MCF 10A (cell line): ENCODE data around the gene GOLPH3. TPM values are rescaled to one million over a fixed set of nuclear protein-coding genes. Genes with fewer than 3 reads are reported as not detected.

ENCODE experiments used
- BruUV-seq: library from RNA; stranded (reverse); fragments of 400-500 nt; replicated peaks from 2 replicates; lab custom pipeline; 2021; lab: Mats Ljungman, UMichigan
- CTCF ChIA-PET: fragments of 300-600 bp; sonication (Branson Sonifier 250); formaldehyde crosslinking; extraction: SDS; loops from one replicate; lab custom pipeline; 2021; ENCODE audit warnings: antibody characterized with exemption, inconsistent platforms; lab: Yijun Ruan, JAX
- POLR2A ChIA-PET: fragments of 300-600, 350-650 bp; sonication (Branson Sonifier 250); formaldehyde crosslinking; extraction: SDS; loops from one replicate; lab custom pipeline; 2020; ENCODE audit warnings: antibody characterized with exemption, inconsistent platforms; lab: Yijun Ruan, JAX
- DNase-seq: peaks from one replicate; pipeline ENCODE4 v3.0.0-alpha.2; 2018; ENCODE audit not compliant: unreplicated experiment
- H3K27ac Mint-ChIP-seq: one replicate; pipeline ENCODE4 v1.8.0; 2022; ENCODE audit warnings: mild to moderate bottlenecking, low read depth, mixed read lengths; ENCODE audit not compliant: unreplicated experiment
- H3K27me3 Mint-ChIP-seq: one replicate; pipeline ENCODE4 v1.8.0; 2022; ENCODE audit warnings: mixed read lengths; ENCODE audit not compliant: insufficient read depth, unreplicated experiment
- H3K36me3 Mint-ChIP-seq: one replicate; pipeline ENCODE4 v1.8.0; 2022; ENCODE audit warnings: mild to moderate bottlenecking, moderate library complexity, mixed read lengths; ENCODE audit not compliant: insufficient read depth, unreplicated experiment
- H3K4me1 Mint-ChIP-seq: one replicate; pipeline ENCODE4 v1.8.0; 2022; ENCODE audit warnings: mixed read lengths; ENCODE audit not compliant: insufficient read depth, unreplicated experiment
- H3K4me3 Mint-ChIP-seq: one replicate; pipeline ENCODE4 v1.8.0; 2022; ENCODE audit warnings: mild to moderate bottlenecking, moderate library complexity, mixed read lengths; ENCODE audit not compliant: unreplicated experiment
- H3K9me3 Mint-ChIP-seq: one replicate; pipeline ENCODE4 v1.8.0; 2022; ENCODE audit warnings: mixed read lengths; ENCODE audit not compliant: unreplicated experiment
- CTCF ChIP-seq: fragments of 200-600 bp; IDR thresholded peaks from one replicate; pipeline ENCODE4 v1.8.0; 2022; ENCODE audit warnings: antibody characterized with exemption, mild to moderate bottlenecking; ENCODE audit not compliant: unreplicated experiment
- intact Hi-C: fragments of 100-400 bp; cut with micrococcal nuclease; formaldehyde crosslinking; loops from 2 replicates; pipeline ENCODE4 v1.14.1; 2022
- total RNA-seq: library from RNA; stranded (reverse); gene quantifications from 2 replicates; pipeline ENCODE4 v1.2.3, GENCODE V29; 2022

The GOLPH3 gene
- total RNA-seq, 1 experiment from 2014 or later: 89.6 TPM

GRCh38 chr5:32115985-32116384 lies 58.1 kb downstream of the GOLPH3 start:
- H3K4me1 Mint-ChIP-seq: peaks cover 11% of the 10 kb centered on the region
- H3K27me3 Mint-ChIP-seq: no peaks in the 10 kb centered on the region
- H3K36me3 Mint-ChIP-seq: peaks cover 35% of the 10 kb centered on the region
- intact Hi-C loops: no loop called here
- H3K9me3 Mint-ChIP-seq: no peaks in the 10 kb centered on the region
- TF ChIP-seq CTCF: no peak
- no peak for DNase-seq
- ChIA-PET CTCF (interaction anchor here (1.2 to 1.5 kb wide), 2 partner anchors 12 to 23 kb away, joined by 3 to 4 read pairs; no protein-coding TSS in a partner anchor), POLR2A (no interaction called here)
- no peak overlapping the region for H3K4me3 Mint-ChIP-seq
- peak overlapping the region; percentile 52 for H3K27ac Mint-ChIP-seq
- no TSS peak for BruUV-seq

GRCh38 chr5:32110111-32110696 lies 63.9 kb downstream of the GOLPH3 start:
- no peak for DNase-seq
- Mint-ChIP-seq H3K4me1 (no peaks in the 10 kb centered on the region), H3K36me3 (peaks cover 69% of the 10 kb centered on the region), H3K4me3 (no peak overlapping the region), H3K27ac (no peak overlapping the region), H3K27me3 (no peaks in the 10 kb centered on the region), H3K9me3 (no peaks in the 10 kb centered on the region)
- intact Hi-C loops: no loop called here
- BruUV-seq: no TSS peak
- ChIA-PET POLR2A (no interaction called here), CTCF (interaction anchor here (0.6 to 1.2 kb wide), 3 partner anchors 11 to 219 kb away, joined by 3 to 5 read pairs (median 3); no protein-coding TSS in a partner anchor)
- no peak for TF ChIP-seq CTCF

- CTCF ChIA-PET: interaction anchor here (0.6 to 2.5 kb wide), 4 partner anchors 16 to 298 kb away, joined by 3 to 12 read pairs (median 4); no protein-coding TSS in a partner anchor
- no TSS peak for BruUV-seq
- Mint-ChIP-seq H3K27ac (no peak overlapping the region), H3K27me3 (no peaks in the 10 kb centered on the region), H3K4me3 (no peak overlapping the region), H3K36me3 (peaks cover 73% of the 10 kb centered on the region), H3K9me3 (no peaks in the 10 kb centered on the region), H3K4me1 (no peaks in the 10 kb centered on the region)
- POLR2A ChIA-PET: no interaction called here
- no peak for TF ChIP-seq CTCF
- DNase-seq: peak; percentile 51
- intact Hi-C loops: no loop called here
Measured at GRCh38 chr5:32109236-32109635, 64.9 kb downstream of the GOLPH3 start.

- H3K4me1 Mint-ChIP-seq: no peaks in the 10 kb centered on the region
- H3K9me3 Mint-ChIP-seq: no peaks in the 10 kb centered on the region
- BruUV-seq: no TSS peak
- ChIA-PET CTCF (interaction anchor here (0.5 to 2.5 kb wide), 3 partner anchors 15 to 228 kb away, joined by 3 to 12 read pairs (median 3); no protein-coding TSS in a partner anchor), POLR2A (interaction anchor here (1.2 kb wide), 1 partner anchor 170 kb away, joined by 3 read pairs; no protein-coding TSS in a partner anchor)
- H3K27me3 Mint-ChIP-seq: no peaks in the 10 kb centered on the region
- no peak for DNase-seq
- peaks cover 83% of the 10 kb centered on the region for H3K36me3 Mint-ChIP-seq
- no peak overlapping the region for H3K27ac Mint-ChIP-seq
- intact Hi-C loops: no loop called here
- no peak overlapping the region for H3K4me3 Mint-ChIP-seq
- TF ChIP-seq CTCF: no peak
Measured at GRCh38 chr5:32108167-32108566, 66.0 kb downstream of the GOLPH3 start.
